Measurements from ENCODE around the gene WNT9A.

GRCh38 chr1:227947676-227948492 lies at the start of gene WNT9A:
- no peak for TF ChIP-seq POLR2A (IDR thresholded peaks at IDR 0.05; ENCODE audit: low read depth, low read length)
- TF ChIP-seq POLR2AphosphoS5 (IDR thresholded peaks at IDR 0.05; ENCODE audit: low read depth, low read length), result no peak
- TF ChIP-seq TAF1 (IDR thresholded peaks at IDR 0.05; ENCODE audit: borderline replicate concordance, low read depth, low read length), result no peak
